Measurements from ENCODE around the gene FAHD2A.
"Not testable (repeated sequence)": the region's sequence is repeated elsewhere in the genome, so short reads cannot be mapped to it uniquely, and the experiment has no call there.

FAHD2A gene

GRCh38 chr2:95435162-95435871 is 32.8 kb downstream of the FAHD2A start:
- not testable (repeated sequence) for DNase-seq (ENCODE audit: low read depth in 3 of 3)

GRCh38 chr2:95435872-95436209 is 33.3 kb downstream of the FAHD2A start:
- not testable (repeated sequence) for DNase-seq (ENCODE audit: low read depth in 3 of 3)

- not testable (repeated sequence) for DNase-seq (ENCODE audit: low read depth in 3 of 3)
These were observed 40.1 kb downstream of the FAHD2A start for GRCh38 chr2:95442474-95443099.

GRCh38 chr2:95445317-95445716 is 42.8 kb downstream of the FAHD2A start:
- DNase-seq (ENCODE audit: low read depth in 3 of 3): not testable (repeated sequence)

GRCh38 chr2:95463292-95463691 is 60.8 kb downstream of the FAHD2A start:
- DNase-seq (ENCODE audit: low read depth in 3 of 3): not testable (repeated sequence)
